Measurements from ENCODE around the gene PYURF.
A peak's percentile ranks its signal among the peaks of the same experiment; 100 is the strongest.

Gene PYURF

DNA sequence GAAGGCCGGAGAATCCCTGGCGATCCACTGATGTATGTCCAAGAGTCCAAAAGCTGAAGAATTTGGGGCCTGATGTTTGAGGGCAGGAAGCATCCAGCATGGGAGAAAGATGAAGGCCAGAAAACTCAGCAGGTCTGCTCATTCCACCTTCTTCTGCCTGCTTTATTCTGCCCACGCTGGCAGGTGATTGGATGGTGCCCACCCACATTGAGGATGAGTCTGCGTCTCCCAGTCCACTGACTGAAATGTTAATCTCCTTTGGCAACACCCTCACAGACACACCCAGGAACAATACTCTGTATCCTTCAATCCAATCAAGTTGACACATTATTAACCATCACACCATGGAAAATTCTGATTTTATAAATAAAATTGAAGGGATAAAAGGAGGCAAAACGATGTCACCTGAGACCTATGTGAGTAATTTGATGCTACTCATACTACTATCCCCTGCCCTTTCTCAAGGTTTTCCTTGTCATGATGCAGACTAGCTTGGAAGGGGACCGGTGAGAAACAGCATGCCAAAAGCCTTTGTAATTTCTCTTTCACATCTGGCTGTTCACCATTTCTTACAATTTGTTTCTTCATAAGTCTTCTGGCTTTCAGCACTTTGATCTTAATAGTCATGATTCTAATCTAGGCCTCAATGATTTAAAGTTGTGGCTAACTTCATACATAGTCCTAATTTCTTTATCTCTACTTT lies 9.7 kb upstream of the PYURF start:
- FAIRE-seq = no peak
- no peak for DNase-seq (ENCODE audit: insufficient read length, low spot score)
- no peak for TF ChIP-seq POLR2A (IDR thresholded peaks at IDR 0.05; ENCODE audit: low read depth, low read length)
- TF ChIP-seq POU2F2 (IDR thresholded peaks at IDR 0.05; ENCODE audit: low read depth, low read length) = no peak
- TF ChIP-seq PAX5 (IDR thresholded peaks at IDR 0.05; ENCODE audit: insufficient read depth, low read length, severe bottlenecking) = no peak
- TF ChIP-seq POLR2AphosphoS5 (IDR thresholded peaks at IDR 0.05; ENCODE audit: low read depth, low read length) = no peak
- no peak for TF ChIP-seq SPI1 (IDR thresholded peaks at IDR 0.05; ENCODE audit: low read depth, low read length)
- TF ChIP-seq TAF1 (IDR thresholded peaks at IDR 0.05; ENCODE audit: low read depth, low read length) = no peak

DNA sequence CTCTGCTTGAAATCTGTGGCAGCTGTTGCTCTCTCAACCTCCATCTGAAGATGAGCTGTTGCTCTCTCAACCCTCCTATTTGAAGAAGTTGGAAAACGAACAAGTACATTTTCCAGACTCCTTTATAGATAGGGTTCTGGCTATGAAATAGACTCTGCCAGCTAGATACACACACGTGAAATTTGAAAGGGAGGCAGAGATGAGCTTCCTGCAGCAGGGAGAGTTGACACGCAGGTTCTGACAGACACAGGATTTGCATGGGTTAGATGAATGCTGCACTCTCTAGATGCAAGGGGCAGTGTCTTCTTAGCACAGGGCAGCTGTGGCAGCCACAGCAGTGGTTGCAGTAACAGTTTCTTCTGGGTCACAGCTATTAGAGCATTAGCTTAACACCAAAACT lies 8.0 kb upstream of the PYURF start:
- TF ChIP-seq POLR2A (IDR thresholded peaks at IDR 0.05; ENCODE audit: low read depth, low read length) (no peak), SPI1 (IDR thresholded peaks at IDR 0.05; ENCODE audit: low read depth, low read length) (no peak), POLR2AphosphoS5 (IDR thresholded peaks at IDR 0.05; ENCODE audit: low read depth, low read length) (no peak), TAF1 (IDR thresholded peaks at IDR 0.05; ENCODE audit: low read depth, low read length) (no peak), POU2F2 (IDR thresholded peaks at IDR 0.05; ENCODE audit: low read depth, low read length) (no peak), PAX5 (IDR thresholded peaks at IDR 0.05; ENCODE audit: insufficient read depth, low read length, severe bottlenecking) (no peak)
- FAIRE-seq (no peak), DNase-seq (ENCODE audit: insufficient read length, low spot score) (no peak)

DNA sequence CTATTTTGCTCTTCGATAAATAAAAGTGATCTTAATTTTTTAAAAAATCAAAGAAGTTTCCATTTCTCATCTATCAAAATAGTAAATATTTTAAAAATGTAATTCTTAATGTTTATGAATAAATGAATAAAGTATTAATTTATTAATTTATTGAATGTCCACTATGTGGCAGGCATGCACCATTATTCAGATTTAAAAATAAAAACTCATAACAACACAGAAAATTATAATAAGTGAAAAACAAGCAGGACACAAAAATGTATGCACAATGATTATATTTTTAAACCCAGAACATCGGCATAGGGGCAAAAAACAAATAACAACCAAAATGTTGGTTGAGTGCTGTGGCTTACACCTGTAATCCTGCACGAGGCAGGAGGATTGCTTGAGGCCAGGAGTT lies 5.3 kb upstream of the PYURF start:
- FAIRE-seq (no peak), DNase-seq (ENCODE audit: insufficient read length, low spot score) (no peak)
- TF ChIP-seq POLR2A (IDR thresholded peaks at IDR 0.05; ENCODE audit: low read depth, low read length) = no peak
- no peak for TF ChIP-seq POLR2AphosphoS5 (IDR thresholded peaks at IDR 0.05; ENCODE audit: low read depth, low read length)
- TF ChIP-seq TAF1 (IDR thresholded peaks at IDR 0.05; ENCODE audit: low read depth, low read length) = no peak
- TF ChIP-seq PAX5 (IDR thresholded peaks at IDR 0.05; ENCODE audit: insufficient read depth, low read length, severe bottlenecking) = no peak
- no peak for TF ChIP-seq SPI1 (IDR thresholded peaks at IDR 0.05; ENCODE audit: low read depth, low read length)
- no peak for TF ChIP-seq POU2F2 (IDR thresholded peaks at IDR 0.05; ENCODE audit: low read depth, low read length)

DNA sequence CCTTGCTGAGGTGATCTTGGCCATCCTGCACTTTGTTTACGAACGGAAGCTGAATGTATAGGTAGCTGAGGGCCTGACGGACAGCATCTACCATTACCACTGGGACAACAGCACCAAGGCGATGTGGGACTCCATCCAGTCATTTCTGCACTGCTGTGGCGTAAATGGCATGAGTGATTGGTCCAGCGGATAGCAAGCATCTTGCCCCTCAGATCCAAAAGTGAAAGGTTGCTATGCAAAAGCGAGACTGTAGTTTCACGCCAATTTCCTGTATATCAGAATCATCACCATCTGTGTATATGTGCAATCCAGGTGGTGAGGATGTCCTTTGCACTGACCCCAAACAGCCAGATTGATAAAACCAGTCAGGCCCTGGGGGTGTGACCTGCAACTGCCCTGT lies 4.2 kb upstream of the PYURF start:
- DNase-seq (ENCODE audit: insufficient read length, low spot score) (no peak), FAIRE-seq (peak; percentile 20)
- no peak for TF ChIP-seq TAF1 (IDR thresholded peaks at IDR 0.05; ENCODE audit: low read depth, low read length)
- TF ChIP-seq PAX5 (IDR thresholded peaks at IDR 0.05; ENCODE audit: insufficient read depth, low read length, severe bottlenecking) = no peak

DNA sequence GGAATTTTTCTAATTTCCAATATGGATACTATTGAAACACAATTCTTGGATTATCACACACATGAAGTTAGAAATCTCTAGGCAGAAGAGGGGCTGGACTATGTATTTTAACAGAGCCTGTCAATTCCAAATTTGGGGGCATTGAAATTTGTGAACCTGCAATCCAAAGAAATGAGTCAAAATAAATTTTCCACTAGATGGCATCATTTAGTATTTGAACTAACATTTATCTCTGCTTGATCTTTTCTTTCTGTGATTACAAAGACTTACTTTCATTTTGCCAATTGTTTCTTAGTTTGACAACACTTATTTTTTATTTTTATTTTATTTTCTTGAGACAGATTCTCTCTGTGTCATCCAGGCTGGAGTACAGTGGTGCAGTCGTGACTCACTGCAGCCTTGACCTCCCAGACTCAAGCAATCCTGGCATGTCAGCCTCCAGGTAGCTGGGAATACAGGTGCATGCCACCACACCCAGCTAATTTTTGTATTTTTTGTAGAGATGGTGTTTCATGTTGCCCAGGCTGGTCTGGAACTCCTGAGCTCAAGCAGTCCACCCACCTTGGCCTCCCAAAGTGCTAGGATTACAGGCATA lies 2.7 kb upstream of the PYURF start:
- no peak for FAIRE-seq
- TF ChIP-seq POLR2AphosphoS5 (IDR thresholded peaks at IDR 0.05; ENCODE audit: low read depth, low read length) (no peak), POLR2A (IDR thresholded peaks at IDR 0.05; ENCODE audit: low read depth, low read length) (no peak), TAF1 (IDR thresholded peaks at IDR 0.05; ENCODE audit: low read depth, low read length) (no peak), PAX5 (IDR thresholded peaks at IDR 0.05; ENCODE audit: insufficient read depth, low read length, severe bottlenecking) (no peak), POU2F2 (IDR thresholded peaks at IDR 0.05; ENCODE audit: low read depth, low read length) (no peak), SPI1 (IDR thresholded peaks at IDR 0.05; ENCODE audit: low read depth, low read length) (no peak)
- DNase-seq (ENCODE audit: insufficient read length, low spot score) = no peak

DNA sequence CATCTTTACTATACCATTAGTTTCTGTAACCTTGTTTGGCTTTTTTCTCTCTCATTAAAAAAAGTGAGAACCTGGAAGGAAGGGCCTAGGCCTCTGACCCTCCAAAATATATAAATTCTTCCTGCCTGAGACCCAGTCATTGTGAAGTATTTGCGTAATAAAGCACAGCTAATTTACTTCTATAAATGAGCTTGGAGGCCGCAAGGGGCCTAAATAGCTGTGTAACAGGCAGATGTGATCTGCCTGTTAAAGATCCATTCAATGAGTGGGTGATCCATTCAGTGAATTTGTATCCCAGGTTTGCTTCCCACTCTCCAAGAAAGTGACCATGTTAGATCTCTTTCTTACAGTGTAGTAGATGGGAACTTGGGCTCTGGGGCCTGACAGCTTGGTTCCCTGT lies 595 bp upstream of the PYURF start:
- FAIRE-seq (peak; percentile 38), DNase-seq (ENCODE audit: insufficient read length, low spot score) (no peak)
- TF ChIP-seq POLR2AphosphoS5 (IDR thresholded peaks at IDR 0.05; ENCODE audit: low read depth, low read length) = no peak
- no peak for TF ChIP-seq TAF1 (IDR thresholded peaks at IDR 0.05; ENCODE audit: low read depth, low read length)
- no peak for TF ChIP-seq POLR2A (IDR thresholded peaks at IDR 0.05; ENCODE audit: low read depth, low read length)
- no peak for TF ChIP-seq SPI1 (IDR thresholded peaks at IDR 0.05; ENCODE audit: low read depth, low read length)
- no peak for TF ChIP-seq PAX5 (IDR thresholded peaks at IDR 0.05; ENCODE audit: insufficient read depth, low read length, severe bottlenecking)
- TF ChIP-seq POU2F2 (IDR thresholded peaks at IDR 0.05; ENCODE audit: low read depth, low read length) = no peak

DNA sequence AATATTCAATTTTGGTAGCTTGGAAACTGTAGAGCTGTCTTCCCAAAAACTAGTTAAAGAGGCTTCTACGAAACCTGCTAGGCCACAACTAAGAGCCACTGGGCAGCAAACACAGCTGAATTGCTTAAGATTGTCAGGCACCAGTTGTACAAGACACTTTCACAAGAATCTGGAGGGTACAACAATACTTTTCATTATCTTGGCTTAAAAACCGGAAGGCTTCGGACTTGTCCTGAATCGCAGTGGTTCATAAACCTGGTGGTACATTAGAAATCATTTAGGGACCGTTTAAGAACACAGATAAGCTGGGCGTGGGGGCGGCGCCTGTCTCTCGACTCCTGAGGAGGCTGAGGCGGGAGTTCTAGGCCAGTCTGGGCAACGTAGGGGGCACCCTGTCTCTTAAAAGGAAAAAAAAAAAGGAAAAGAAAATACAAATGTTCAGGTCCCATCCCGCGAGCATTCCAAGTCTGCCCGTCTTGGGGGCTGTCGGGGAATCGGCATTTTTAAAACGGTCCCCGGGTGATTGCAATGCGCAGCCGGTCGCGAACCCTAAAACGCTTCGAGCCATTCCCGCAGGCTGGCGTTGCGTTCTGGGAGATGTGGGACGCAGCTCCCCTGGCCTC lies 763 bp downstream of the PYURF start:
- DNase-seq (ENCODE audit: insufficient read length, low spot score) (peak; percentile 11), FAIRE-seq (peak; percentile 20)
- no peak for TF ChIP-seq SPI1 (IDR thresholded peaks at IDR 0.05; ENCODE audit: low read depth, low read length)
- TF ChIP-seq POU2F2 (IDR thresholded peaks at IDR 0.05; ENCODE audit: low read depth, low read length) = no peak
- TF ChIP-seq POLR2AphosphoS5 (IDR thresholded peaks at IDR 0.05; ENCODE audit: low read depth, low read length) = no peak
- no peak for TF ChIP-seq TAF1 (IDR thresholded peaks at IDR 0.05; ENCODE audit: low read depth, low read length)
- TF ChIP-seq PAX5 (IDR thresholded peaks at IDR 0.05; ENCODE audit: insufficient read depth, low read length, severe bottlenecking) = no peak
- no peak for TF ChIP-seq POLR2A (IDR thresholded peaks at IDR 0.05; ENCODE audit: low read depth, low read length)

DNA sequence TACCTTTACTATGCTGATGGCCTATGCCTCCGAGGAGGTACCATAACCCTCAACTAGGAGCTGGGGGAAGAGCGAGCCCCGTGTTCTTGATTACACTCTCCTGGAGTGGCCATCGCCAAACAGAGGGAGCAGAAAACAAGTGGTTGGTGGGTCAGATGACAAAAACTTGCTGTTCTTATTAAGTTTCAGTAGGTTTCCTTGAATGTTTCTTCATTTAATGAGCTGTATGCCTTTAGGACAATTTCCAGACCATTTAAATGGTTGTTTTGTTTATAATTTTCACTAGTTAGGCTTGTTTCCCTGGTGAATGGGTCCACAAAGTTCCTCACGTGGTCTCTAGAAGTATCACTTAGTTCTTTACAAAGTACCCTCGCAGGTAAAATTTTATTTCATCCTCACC lies 4.7 kb downstream of the PYURF start:
- DNase-seq (ENCODE audit: insufficient read length, low spot score) (no peak), FAIRE-seq (no peak)
- no peak for TF ChIP-seq PAX5 (IDR thresholded peaks at IDR 0.05; ENCODE audit: insufficient read depth, low read length, severe bottlenecking)
- TF ChIP-seq TAF1 (IDR thresholded peaks at IDR 0.05; ENCODE audit: low read depth, low read length) = no peak
- no peak for TF ChIP-seq POLR2AphosphoS5 (IDR thresholded peaks at IDR 0.05; ENCODE audit: low read depth, low read length)
- no peak for TF ChIP-seq POLR2A (IDR thresholded peaks at IDR 0.05; ENCODE audit: low read depth, low read length)

DNA sequence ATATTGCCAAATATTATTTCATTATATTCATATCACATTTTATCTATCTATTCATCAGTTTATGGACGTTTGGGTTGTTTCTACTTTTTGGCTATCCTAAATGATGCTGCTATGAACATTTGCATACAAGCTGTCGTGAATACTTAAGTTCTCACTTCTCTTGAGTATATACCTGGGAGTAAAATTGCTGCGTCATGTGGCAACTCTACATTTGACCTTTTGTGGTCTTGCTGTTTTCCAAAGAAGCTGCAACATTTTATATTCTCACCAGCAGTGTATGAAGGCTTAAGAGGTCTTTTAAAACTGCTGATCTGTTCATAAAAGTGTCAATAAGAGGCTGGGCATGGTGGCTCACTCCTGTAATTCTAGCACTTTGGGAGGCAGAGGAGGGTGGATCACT lies 5.8 kb downstream of the PYURF start:
- no peak for TF ChIP-seq POLR2AphosphoS5 (IDR thresholded peaks at IDR 0.05; ENCODE audit: low read depth, low read length)
- TF ChIP-seq POLR2A (IDR thresholded peaks at IDR 0.05; ENCODE audit: low read depth, low read length) = no peak
- TF ChIP-seq PAX5 (IDR thresholded peaks at IDR 0.05; ENCODE audit: insufficient read depth, low read length, severe bottlenecking) = no peak
- TF ChIP-seq TAF1 (IDR thresholded peaks at IDR 0.05; ENCODE audit: low read depth, low read length) = no peak
- TF ChIP-seq POU2F2 (IDR thresholded peaks at IDR 0.05; ENCODE audit: low read depth, low read length) = no peak
- TF ChIP-seq SPI1 (IDR thresholded peaks at IDR 0.05; ENCODE audit: low read depth, low read length) = no peak
- FAIRE-seq = no peak
- no peak for DNase-seq (ENCODE audit: insufficient read length, low spot score)
